Spinal cord (tissue), 10 donors: ENCODE data around the gene TBC1D10B. TPM values are rescaled to one million over a fixed set of nuclear protein-coding genes. Genes with fewer than 3 reads are reported as not detected.
A peak's percentile ranks its signal among the peaks of the same experiment; 100 is the strongest.

Experiments used
- DNase-seq, 6 donors: peaks; one replicate each; pipeline versions ENCODE4 v3.0.0 to v3.0.0-alpha.2; 2013 to 2015; ENCODE audit warnings: low spot score in 6 of 6, low read depth in 4 of 6
- H3K27ac ChIP-seq: one replicate; pipeline ENCODE4 v1.5.1; 2013; ENCODE audit warnings: low read depth, low read length, control low read depth
- H3K27me3 ChIP-seq: one replicate; pipeline ENCODE4 v1.6.1; 2013; ENCODE audit warnings: low read length; ENCODE audit not compliant: control insufficient read depth, insufficient read depth
- H3K36me3 ChIP-seq: one replicate; pipeline ENCODE4 v1.6.1; 2013; ENCODE audit warnings: low read length; ENCODE audit not compliant: control insufficient read depth, insufficient read depth
- H3K4me1 ChIP-seq: one replicate; pipeline ENCODE4 v1.6.1; 2013; ENCODE audit warnings: low read length; ENCODE audit not compliant: control insufficient read depth, insufficient read depth
- H3K4me3 ChIP-seq: one replicate; pipeline ENCODE4 v1.5.1; 2013; ENCODE audit warnings: low read depth, low read length, control low read depth
- H3K9me3 ChIP-seq: one replicate; pipeline ENCODE4 v1.6.1; 2013; ENCODE audit warnings: low read length; ENCODE audit not compliant: control insufficient read depth, insufficient read depth
- WGBS: methylation state at CpG from one replicate; pipeline ENCODE4 v1.1.5; 2013; ENCODE audit warnings: missing lambda C conversion rate; ENCODE audit not compliant: insufficient coverage; 5-methylcytosine and 5-hydroxymethylcytosine counted together
- polyA plus RNA-seq, 2 donors: library from polyadenylated mRNA; unstranded; fragments of 120-200 nt; gene quantifications; one replicate each; pipeline ENCODE4 v1.2.1, GENCODE V29; 2013; ENCODE audit not compliant: insufficient read length in 2 of 2
- total RNA-seq, 2 donors: library from RNA; depleted of rRNA in 1 of 2; stranded (reverse); fragments of 120-200 nt in 1 of 2; fragments of >200 nt in 1 of 2; gene quantifications; one replicate each; pipeline versions ENCODE4 v1.2.3 to v1.2.4, GENCODE V29; 2013 to 2014
- donor health status: healthy.

The TBC1D10B gene
- total and polyA plus RNA-seq, 4 donors = 26.0 to 74.1 (median 48.7) TPM

GRCh38 chr16:30375864-30376263 lies 5.6 kb upstream of the TBC1D10B start:
- 83% methylated on average over 2 of the region's 8 CpGs for WGBS
- peaks cover 47% of the 10 kb centered on the region for H3K4me1 ChIP-seq
- H3K27me3 ChIP-seq = no peaks in the 10 kb centered on the region
- peak in 1 of 6 donors; percentile 2 for DNase-seq
- no peak overlapping the region for H3K27ac ChIP-seq
- no peaks in the 10 kb centered on the region for H3K9me3 ChIP-seq
- peaks cover 6% of the 10 kb centered on the region for H3K36me3 ChIP-seq
- H3K4me3 ChIP-seq = no peak overlapping the region

GRCh38 chr16:30374538-30374937 lies 4.2 kb upstream of the TBC1D10B start, which contains the start of gene MYL11:
MYL11 (plus strand) TSS chr16:30374802; CDS start chr16:30374858, 56 bp downstream.
- DNase-seq = peak in 1 of 6 donors; percentile 0
- WGBS = 91% methylated on average over 3 of the region's 6 CpGs
- H3K4me3 ChIP-seq = no peak within 1 kb of the TSS
- no peaks in the 10 kb centered on the region for H3K9me3 ChIP-seq
- no peaks in the 10 kb centered on the region for H3K27me3 ChIP-seq
- no peak within 1 kb of the TSS for H3K27ac ChIP-seq
- H3K4me1 ChIP-seq = peaks cover 44% of the 10 kb centered on the region
- H3K36me3 ChIP-seq = peaks cover 4% of the 10 kb centered on the region

GRCh38 chr16:30372725-30373124 lies 2.4 kb upstream of the TBC1D10B start:
- Histone ChIP-seq H3K4me3 (no peak overlapping the region), H3K27me3 (no peaks in the 10 kb centered on the region), H3K36me3 (peaks cover 8% of the 10 kb centered on the region), H3K9me3 (no peaks in the 10 kb centered on the region), H3K4me1 (peaks cover 44% of the 10 kb centered on the region), H3K27ac (no peak overlapping the region)
- WGBS = 94% methylated on average over 4 of the region's 5 CpGs
- DNase-seq = no peak

GRCh38 chr16:30372038-30372712 lies 1.9 kb upstream of the TBC1D10B start:
- Histone ChIP-seq H3K27ac (peak overlapping the region; percentile 97), H3K36me3 (peaks cover 11% of the 10 kb centered on the region), H3K4me3 (no peak overlapping the region), H3K27me3 (no peaks in the 10 kb centered on the region), H3K4me1 (peaks cover 42% of the 10 kb centered on the region), H3K9me3 (no peaks in the 10 kb centered on the region)
- WGBS = 87% methylated on average over 4 of the region's 6 CpGs
- no peak for DNase-seq

GRCh38 chr16:30371248-30371816 lies 1.0 kb upstream of the TBC1D10B start:
- Histone ChIP-seq H3K36me3 (peaks cover 14% of the 10 kb centered on the region), H3K27me3 (no peaks in the 10 kb centered on the region), H3K4me1 (peaks cover 39% of the 10 kb centered on the region), H3K4me3 (peak overlapping the region; percentile 58), H3K27ac (peak overlapping the region; percentile 97), H3K9me3 (no peaks in the 10 kb centered on the region)
- 21% methylated on average over 11 of the region's 11 CpGs for WGBS
- no peak for DNase-seq

- H3K27ac ChIP-seq = peak overlapping the region; percentile 67
- H3K4me1 ChIP-seq = peaks cover 49% of the 10 kb centered on the region
Measured at GRCh38 chr16:30369938-30370455, 297 bp downstream of the TBC1D10B start.

GRCh38 chr16:30369091-30369937 lies 980 bp downstream of the TBC1D10B start:
- no peak for DNase-seq
- Histone ChIP-seq H3K9me3 (no peaks in the 10 kb centered on the region), H3K36me3 (peaks cover 27% of the 10 kb centered on the region), H3K4me1 (peaks cover 53% of the 10 kb centered on the region), H3K27me3 (no peaks in the 10 kb centered on the region), H3K4me3 (peak overlapping the region; percentile 68), H3K27ac (peak overlapping the region; percentile 67)
- WGBS = 3% methylated on average over 45 of the region's 45 CpGs

More at GRCh38 chr16:30369938-30370455, 297 bp downstream of the TBC1D10B start:
- DNase-seq = no peak
- H3K36me3 ChIP-seq = peaks cover 21% of the 10 kb centered on the region
- under 1% methylated on average over 76 of the region's 76 CpGs for WGBS
- no peaks in the 10 kb centered on the region for H3K27me3 ChIP-seq
- H3K9me3 ChIP-seq = no peaks in the 10 kb centered on the region
- H3K4me3 ChIP-seq = peak overlapping the region; percentile 68

- H3K27ac ChIP-seq = peak overlapping the region; percentile 67
- H3K27me3 ChIP-seq = no peaks in the 10 kb centered on the region
- H3K36me3 ChIP-seq = peaks cover 29% of the 10 kb centered on the region
- peak overlapping the region; percentile 68 for H3K4me3 ChIP-seq
- H3K4me1 ChIP-seq = peaks cover 53% of the 10 kb centered on the region
- 26% methylated on average over 3 of the region's 4 CpGs for WGBS
- DNase-seq = no peak
- H3K9me3 ChIP-seq = no peaks in the 10 kb centered on the region
Measured at GRCh38 chr16:30368792-30369090, 1.6 kb downstream of the TBC1D10B start.

GRCh38 chr16:30368122-30368791 lies 2.0 kb downstream of the TBC1D10B start:
- WGBS = 0% methylated on average over 3 of the region's 8 CpGs
- Histone ChIP-seq H3K27me3 (no peaks in the 10 kb centered on the region), H3K4me1 (peaks cover 53% of the 10 kb centered on the region), H3K9me3 (no peaks in the 10 kb centered on the region), H3K36me3 (peaks cover 31% of the 10 kb centered on the region), H3K27ac (no peak overlapping the region), H3K4me3 (peak overlapping the region; percentile 68)
- DNase-seq = no peak
